IMR-90 (cell line): ENCODE measurements around the gene STRADA. TPM values are rescaled to one million over a fixed set of nuclear protein-coding genes. Genes with fewer than 3 reads are reported as not detected.

Source experiments
- ATAC-seq: fragments of 200-7000 bp; cut with Tn5 transposase; 2 replicates; pipeline ENCODE4 v1.9.1; 2020; ENCODE audit warnings: low read depth, mild to moderate bottlenecking, moderate library complexity
- BruUV-seq: library from RNA; stranded (reverse); fragments of 400-500 nt; replicated peaks from 2 replicates; lab custom pipeline; 2021; lab: Mats Ljungman, UMichigan
- CTCF ChIA-PET: fragments of 300-600 bp; formaldehyde crosslinking; extraction: SDS; loops from one replicate; lab custom pipeline; 2021; ENCODE audit warnings: antibody characterized with exemption; lab: Yijun Ruan, JAX
- POLR2A ChIA-PET: fragments of 300-600 bp; sonication (Branson Sonifier 250); formaldehyde crosslinking; loops from one replicate; lab custom pipeline; 2022; ENCODE audit warnings: antibody characterized with exemption; ENCODE audit not compliant: unreplicated experiment; lab: Charles Lee
- DNase-seq: peaks from one replicate; pipeline ENCODE4 v3.0.0; 2013
- H2AFZ ChIP-seq: replicated peaks from 2 replicates; pipeline ENCODE3; 2013; ENCODE audit warnings: low read length, mild to moderate bottlenecking; ENCODE audit not compliant: poor library complexity
- H2AK5ac ChIP-seq: 2 replicates; pipeline ENCODE4 v1.6.1; 2013; ENCODE audit warnings: low read depth, low read length, inconsistent platforms
- H2AK9ac ChIP-seq: replicated peaks from 2 replicates; pipeline ENCODE3; 2013; ENCODE audit warnings: mild to moderate bottlenecking, low read depth, low read length, moderate library complexity; ENCODE audit not compliant: poor library complexity
- H2BK120ac ChIP-seq: 2 replicates; pipeline ENCODE4 v1.6.1; 2013; ENCODE audit warnings: low read depth, low read length, inconsistent platforms
- H2BK15ac ChIP-seq: 3 replicates; pipeline ENCODE4 v1.6.1; 2013; ENCODE audit warnings: low read depth, low read length, inconsistent platforms
- H2BK20ac ChIP-seq: 2 replicates; pipeline ENCODE4 v1.6.1; 2013; ENCODE audit warnings: low read depth, mild to moderate bottlenecking, inconsistent platforms, low read length, moderate library complexity
- H2BK5ac ChIP-seq: 2 replicates; pipeline ENCODE4 v1.6.1; 2013; ENCODE audit warnings: mild to moderate bottlenecking, low read depth, low read length, inconsistent platforms; ENCODE audit not compliant: poor library complexity, severe bottlenecking
- H3K14ac ChIP-seq: replicated peaks from 2 replicates; pipeline ENCODE4 v1.6.1; 2013; ENCODE audit warnings: low read depth, low read length, inconsistent platforms
- H3K18ac ChIP-seq: 2 replicates; pipeline ENCODE4 v1.6.1; 2013; ENCODE audit warnings: low read depth, low read length, control low read depth
- H3K23ac ChIP-seq: 2 replicates; pipeline ENCODE4 v1.6.1; 2013; ENCODE audit warnings: low read depth, low read length, inconsistent platforms
- H3K27ac ChIP-seq: 2 replicates; pipeline ENCODE4 v1.5.1; 2013; ENCODE audit warnings: mild to moderate bottlenecking, control low read depth, low read length; ENCODE audit not compliant: insufficient read depth
- H3K27me3 ChIP-seq: 2 replicates; pipeline ENCODE4 v1.6.1; 2013; ENCODE audit warnings: low read length; ENCODE audit not compliant: control insufficient read depth, insufficient read depth
- H3K36me3 ChIP-seq: 2 replicates; pipeline ENCODE4 v1.6.1; 2013; ENCODE audit warnings: low read length, mixed read lengths; ENCODE audit not compliant: control insufficient read depth, insufficient read depth
- H3K4ac ChIP-seq: 2 replicates; pipeline ENCODE4 v1.6.1; 2013; ENCODE audit warnings: low read depth, low read length, inconsistent platforms
- H3K4me1 ChIP-seq: 2 replicates; pipeline ENCODE4 v1.6.1; 2013; ENCODE audit warnings: low read length, mixed read lengths; ENCODE audit not compliant: control insufficient read depth, insufficient read depth
- H3K4me2 ChIP-seq: 2 replicates; pipeline ENCODE4 v1.6.1; 2013; ENCODE audit warnings: low read depth, mild to moderate bottlenecking, control low read depth, low read length, moderate library complexity
- H3K4me3 ChIP-seq: 2 replicates; pipeline ENCODE4 v1.5.1; 2013; ENCODE audit warnings: low read depth, mild to moderate bottlenecking, control low read depth, low read length, moderate library complexity; ENCODE audit not compliant: insufficient read depth
- H3K56ac ChIP-seq: 2 replicates; pipeline ENCODE4 v1.6.1; 2013; ENCODE audit warnings: low read length, inconsistent platforms; ENCODE audit not compliant: insufficient read depth; ENCODE audit errors: extremely low read depth
- H3K79me1 ChIP-seq, 2 experiments: 2 replicates each; pipeline ENCODE4 v1.6.1; 2013; ENCODE audit warnings: low read length in 2 of 2, inconsistent platforms in 1 of 2, low read depth in 1 of 2
- H3K9ac ChIP-seq: 2 replicates; pipeline ENCODE4 v1.6.1; 2013; ENCODE audit warnings: low read depth, low read length, control low read depth
- H3K9me1 ChIP-seq: 2 replicates; pipeline ENCODE4 v1.6.1; 2013; ENCODE audit warnings: low read length, inconsistent platforms; ENCODE audit not compliant: insufficient read depth
- H3K9me3 ChIP-seq: 2 replicates; pipeline ENCODE4 v1.6.1; 2013; ENCODE audit warnings: low read length; ENCODE audit not compliant: control insufficient read depth, insufficient read depth
- H4K20me1 ChIP-seq: 2 replicates; pipeline ENCODE4 v1.6.1; 2013; ENCODE audit warnings: low read length, inconsistent platforms; ENCODE audit not compliant: insufficient read depth
- H4K5ac ChIP-seq: 2 replicates; pipeline ENCODE4 v1.6.1; 2013; ENCODE audit warnings: mild to moderate bottlenecking, low read depth, low read length, control low read depth
- H4K8ac ChIP-seq, 2 experiments: 2 replicates each; pipeline ENCODE4 v1.6.1; 2013; ENCODE audit warnings: low read depth in 2 of 2, low read length in 2 of 2, control low read depth in 1 of 2, inconsistent platforms in 1 of 2
- H4K91ac ChIP-seq: 2 replicates; pipeline ENCODE4 v1.6.1; 2013; ENCODE audit warnings: low read depth, low read length, inconsistent platforms; ENCODE audit not compliant: insufficient read depth
- BHLHE40 ChIP-seq: fragments of 150-350 bp; IDR thresholded peaks from 2 replicates; pipeline ENCODE4 v1.6.1; 2016; ENCODE audit warnings: mild to moderate bottlenecking, low read depth, low read length
- CEBPB ChIP-seq: IDR thresholded peaks from 2 replicates; pipeline ENCODE4 v1.6.1; 2012; ENCODE audit warnings: low read depth, low read length, improper control_type of control experiment
- CHD1 ChIP-seq: IDR thresholded peaks from 2 replicates; pipeline ENCODE4 v1.6.1; 2012; ENCODE audit warnings: low read depth, low read length, improper control_type of control experiment
- CTCF ChIP-seq: conservative IDR thresholded peaks from 2 replicates; pipeline ENCODE4 v1.5.1; 2012; ENCODE audit warnings: mild to moderate bottlenecking, low read depth, low read length, improper control_type of control experiment
- ELK1 ChIP-seq: fragments of 150-350 bp; IDR thresholded peaks from 2 replicates; pipeline ENCODE4 v1.6.1; 2016; ENCODE audit warnings: low read depth, mild to moderate bottlenecking, low read length, moderate library complexity, borderline replicate concordance
- FOS ChIP-seq: fragments of 150-350 bp; IDR thresholded peaks from 2 replicates; pipeline ENCODE4 v1.6.1; 2016; ENCODE audit warnings: low read depth, low read length
- MAFK ChIP-seq: IDR thresholded peaks from 2 replicates; pipeline ENCODE4 v1.6.1; 2012; ENCODE audit warnings: low read depth, low read length, improper control_type of control experiment
- MAZ ChIP-seq: IDR thresholded peaks from 2 replicates; pipeline ENCODE4 v1.6.1; 2012; ENCODE audit warnings: low read depth, mild to moderate bottlenecking, low read length, improper control_type of control experiment, moderate library complexity, borderline replicate concordance
- MXI1 ChIP-seq: IDR thresholded peaks from 2 replicates; pipeline ENCODE4 v1.6.1; 2012; ENCODE audit warnings: low read depth, mild to moderate bottlenecking, low read length, moderate library complexity, borderline replicate concordance
- NFE2L2 ChIP-seq: fragments of 150-350 bp; IDR thresholded peaks from 2 replicates; pipeline ENCODE4 v1.6.1; 2016; ENCODE audit warnings: low read depth, mild to moderate bottlenecking, low read length
- POLR2A ChIP-seq: IDR thresholded peaks from 2 replicates; pipeline ENCODE4 v1.6.1; 2012; ENCODE audit warnings: mild to moderate bottlenecking, low read depth, low read length
- RAD21 ChIP-seq: IDR thresholded peaks from 2 replicates; pipeline ENCODE4 v1.6.1; 2012; ENCODE audit warnings: low read length, improper control_type of control experiment
- RCOR1 ChIP-seq: IDR thresholded peaks from 2 replicates; pipeline ENCODE4 v1.6.1; 2012; ENCODE audit warnings: mild to moderate bottlenecking, low read length, improper control_type of control experiment; ENCODE audit not compliant: insufficient replicate concordance
- RFX5 ChIP-seq: IDR thresholded peaks from 2 replicates; pipeline ENCODE4 v1.8.0; 2012; ENCODE audit warnings: low read depth, mild to moderate bottlenecking, low read length, moderate library complexity
- SMC3 ChIP-seq: fragments of 150-350 bp; IDR thresholded peaks from 2 replicates; pipeline ENCODE4 v1.6.1; 2016; ENCODE audit warnings: low read depth, mild to moderate bottlenecking, antibody characterized with exemption, low read length, moderate library complexity
- USF2 ChIP-seq: fragments of 150-350 bp; IDR thresholded peaks from 2 replicates; pipeline ENCODE4 v1.6.1; 2017; ENCODE audit warnings: mild to moderate bottlenecking, antibody characterized with exemption, low read length, low read depth
- dilution Hi-C: fragments of 300-500 bp; cut with HindIII; formaldehyde crosslinking; loops from one replicate; pipeline ENCODE4 v1.14.3; 2018; ENCODE audit warnings: low sequenced_read_pairs; ENCODE audit not compliant: unreplicated experiment
- in situ Hi-C: fragments of 300-500 bp; cut with MboI; formaldehyde crosslinking; loops from 3 replicates; pipeline ENCODE4 v1.14.3; 2019; ENCODE audit warnings: low sequenced_read_pairs, inconsistent platforms, mixed read lengths
- intact Hi-C: fragments of 100-400 bp; cut with micrococcal nuclease; formaldehyde crosslinking; loops from 2 replicates; pipeline ENCODE4 v1.10.0; 2022
- polyA plus RNA-seq, 3 experiments: library from polyadenylated mRNA; depleted of rRNA; stranded (reverse); fragments of >200 nt; gene quantifications; 2 replicates each; pipeline ENCODE4 v1.2.3, GENCODE V29; 2012; ENCODE audit warnings: low replicate concordance in 1 of 3
- total RNA-seq: library from RNA; depleted of rRNA; stranded (reverse); fragments of >200 nt; gene quantifications from 2 replicates; pipeline ENCODE4 v1.2.3, GENCODE V29; 2012

STRADA gene
- total and polyA plus RNA-seq, 2 of the 4 experiments (the other 2 are of a cell fraction), result 19.9 to 30.9 TPM

- no peak overlapping the region for H3K4me3 ChIP-seq
- H3K79me1 ChIP-seq, result no peaks in the 10 kb centered on the region; a peak in 1 of 4 replicates
- H3K18ac ChIP-seq, result no peak overlapping the region
- H3K9me1 ChIP-seq, result no peaks in the 10 kb centered on the region
- H2BK20ac ChIP-seq, result no peak overlapping the region
- no TSS peak for BruUV-seq
- TF ChIP-seq MAFK (no peak), POLR2A (no peak), NFE2L2 (no peak), MAZ (no peak), RAD21 (no peak), BHLHE40 (no peak), RFX5 (no peak), FOS (no peak), MXI1 (no peak), ELK1 (no peak), CEBPB (no peak), USF2 (no peak), CTCF (no peak), CHD1 (no peak), RCOR1 (no peak), SMC3 (no peak)
- in situ Hi-C loops (no loop called here), intact Hi-C loops (loop anchor here (10.0 kb wide), 1 partner anchor 52 kb away; no protein-coding TSS in a partner anchor), dilution Hi-C loops (no loop called here)
- no peak overlapping the region for H4K8ac ChIP-seq
- H3K4me1 ChIP-seq, result no peaks in the 10 kb centered on the region
- POLR2A ChIA-PET, result no interaction called here
- H2AK5ac ChIP-seq, result no peak overlapping the region
- no peak overlapping the region for H3K4me2 ChIP-seq
- peaks cover 9% of the 10 kb centered on the region for H3K36me3 ChIP-seq
- H4K20me1 ChIP-seq, result peaks cover 3% of the 10 kb centered on the region; the same call in 1 of the 2 replicates
- no peak overlapping the region for H3K56ac ChIP-seq
- H3K4ac ChIP-seq, result no peak overlapping the region
- H2AK9ac ChIP-seq, result no peak overlapping the region
- H4K5ac ChIP-seq, result no peak overlapping the region
- no peaks in the 10 kb centered on the region for H3K27me3 ChIP-seq
- H2BK5ac ChIP-seq, result no peak overlapping the region
- no peak overlapping the region for H3K9ac ChIP-seq
- H3K23ac ChIP-seq, result no peak overlapping the region
- CTCF ChIA-PET, result no interaction called here
- H3K27ac ChIP-seq, result no peak overlapping the region
- no peaks in the 10 kb centered on the region for H3K9me3 ChIP-seq
- DNase-seq (no peak), ATAC-seq (no peak)
- H2BK15ac ChIP-seq, result no peak overlapping the region
- no peak overlapping the region for H3K14ac ChIP-seq
- H4K91ac ChIP-seq, result no peak overlapping the region
- no peak overlapping the region for H2BK120ac ChIP-seq
- H2AFZ ChIP-seq, result no peak overlapping the region
Observed at GRCh38 chr17:63682981-63683380, 58.6 kb downstream of the STRADA start.
